GM21381 (cell line): ENCODE data around the gene SKOR1.

Experiments used
- ATAC-seq: cut with Tn5 transposase; IDR thresholded peaks from one replicate; pipeline ENCODE4 v1.9.1; 2021; ENCODE audit warnings: mild to moderate bottlenecking, moderate library complexity; ENCODE audit not compliant: unreplicated experiment

Gene SKOR1

GRCh38 chr15:67824976-67825880 lies at the start of gene SKOR1:
Gene SKOR1 (plus strand): TSS chr15:67825509. CDS start chr15:67825603, 94 bp downstream.
- ATAC-seq, result no peak

GRCh38 chr15:67775998-67776397 lies 49.3 kb upstream of the SKOR1 start:
- no peak for ATAC-seq

DNA sequence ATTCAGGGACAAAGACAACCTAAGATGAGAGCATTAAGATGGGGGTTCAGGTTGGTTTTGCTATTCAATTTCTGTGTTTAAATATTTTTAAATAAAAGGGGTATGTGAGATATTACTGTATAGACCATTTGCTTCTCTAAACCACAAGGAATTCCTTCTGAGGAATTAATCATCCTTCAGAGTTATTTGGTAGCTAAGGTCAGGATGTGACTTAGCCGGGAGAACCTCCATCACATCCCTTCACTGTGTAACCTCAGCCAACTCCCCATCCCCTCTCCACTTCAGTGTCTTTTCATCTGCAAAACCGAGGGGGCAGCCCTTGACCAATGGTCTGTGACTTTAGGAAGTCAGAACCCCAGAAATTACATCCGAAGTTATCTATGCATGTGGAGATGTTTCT lies 48.7 kb upstream of the SKOR1 start:
- ATAC-seq, result no peak

DNA sequence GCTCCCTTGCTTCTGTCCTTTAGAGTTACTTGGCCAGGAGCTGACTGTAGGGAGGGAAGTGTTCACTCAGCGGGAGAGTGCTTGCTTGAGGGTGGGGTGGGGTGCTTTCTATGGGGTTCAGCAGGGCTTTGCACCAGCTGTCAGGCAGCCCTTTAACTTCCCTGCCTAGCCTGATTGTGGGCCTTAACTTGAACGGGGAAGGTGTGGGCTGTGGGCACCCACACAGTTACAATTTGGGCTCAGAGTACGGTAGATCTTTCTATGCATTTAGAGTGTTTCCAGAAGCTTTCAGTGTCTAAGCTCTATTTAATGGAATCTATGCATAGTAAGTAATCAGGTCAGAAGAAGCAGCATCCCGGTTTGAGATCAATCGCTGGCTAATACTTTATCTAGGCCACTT lies 48.2 kb upstream of the SKOR1 start:
- no peak for ATAC-seq

DNA sequence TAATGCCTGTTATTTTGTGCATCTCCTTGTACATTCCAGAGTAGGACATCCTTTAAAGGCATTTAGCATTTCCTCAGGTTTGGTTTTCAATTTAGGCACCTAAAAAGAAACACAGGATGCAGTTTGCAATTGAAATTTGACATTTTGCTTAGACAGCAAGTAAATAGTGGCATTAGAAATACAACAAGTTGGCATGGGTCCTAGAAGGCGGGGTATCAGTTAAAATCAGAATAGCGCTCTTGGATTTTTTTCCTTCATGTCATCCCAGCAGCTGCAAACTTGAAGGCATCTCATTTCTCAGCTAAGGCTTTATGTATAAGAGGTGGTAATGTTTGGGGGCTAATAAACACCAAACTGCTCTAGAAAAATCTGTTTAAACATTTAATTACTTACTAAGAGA lies 47.5 kb upstream of the SKOR1 start:
- no peak for ATAC-seq

DNA sequence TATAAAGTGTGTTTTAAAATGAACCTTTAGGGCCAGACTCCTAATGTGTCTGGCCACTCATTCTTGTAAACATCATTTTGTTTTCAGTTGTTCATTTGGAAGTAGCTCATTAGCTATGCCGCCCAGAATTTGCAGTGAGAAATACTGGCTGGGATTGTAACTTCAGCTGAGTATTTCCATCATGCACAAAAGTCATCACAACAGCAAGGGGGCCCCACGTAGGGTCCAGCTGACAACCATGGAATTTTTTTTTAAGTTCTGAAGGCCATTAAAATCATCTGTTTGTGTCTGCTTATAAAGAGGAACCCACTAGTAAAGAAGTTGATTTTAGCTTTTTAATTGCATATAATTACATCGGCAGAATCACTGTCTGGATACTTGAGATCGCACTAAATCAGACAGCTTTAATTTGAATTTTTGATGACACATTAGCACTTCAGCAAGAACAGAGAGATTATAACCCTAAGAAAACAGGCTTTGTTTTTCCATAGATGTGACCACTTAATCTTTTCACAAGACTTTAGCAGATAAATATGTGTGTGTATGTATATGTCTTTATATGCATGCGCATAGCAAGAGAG lies 46.3 kb upstream of the SKOR1 start:
- ATAC-seq, result no peak

DNA sequence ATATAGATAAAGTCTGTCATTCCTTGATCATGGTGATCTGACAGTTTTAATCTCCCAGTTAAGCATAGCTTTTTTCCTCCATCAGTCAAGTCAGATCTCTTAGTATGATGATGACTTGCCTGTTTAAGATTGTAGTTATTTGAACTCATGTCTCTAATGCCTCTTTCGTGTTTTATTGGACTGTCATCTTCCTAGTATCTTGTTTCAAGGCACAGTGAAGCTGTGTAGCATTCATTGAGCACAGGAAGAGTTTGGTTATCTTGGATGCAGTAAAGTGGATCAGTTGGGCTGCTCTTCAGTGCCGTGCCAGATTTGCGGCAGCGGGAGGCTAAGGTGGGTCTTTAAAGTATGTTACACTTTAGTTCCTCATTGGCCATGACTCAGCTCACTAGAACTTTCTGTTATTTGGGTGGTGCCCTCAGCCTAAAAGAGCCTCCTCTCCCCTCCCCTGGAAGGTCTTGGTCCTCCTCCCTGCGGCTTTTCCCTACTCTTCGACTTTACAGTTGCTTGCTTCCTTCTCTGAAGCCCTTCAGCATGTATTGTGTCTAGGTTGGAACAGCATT lies 45.7 kb upstream of the SKOR1 start:
- no peak for ATAC-seq

GRCh38 chr15:67781061-67781460 lies 44.2 kb upstream of the SKOR1 start:
- no peak for ATAC-seq

DNA sequence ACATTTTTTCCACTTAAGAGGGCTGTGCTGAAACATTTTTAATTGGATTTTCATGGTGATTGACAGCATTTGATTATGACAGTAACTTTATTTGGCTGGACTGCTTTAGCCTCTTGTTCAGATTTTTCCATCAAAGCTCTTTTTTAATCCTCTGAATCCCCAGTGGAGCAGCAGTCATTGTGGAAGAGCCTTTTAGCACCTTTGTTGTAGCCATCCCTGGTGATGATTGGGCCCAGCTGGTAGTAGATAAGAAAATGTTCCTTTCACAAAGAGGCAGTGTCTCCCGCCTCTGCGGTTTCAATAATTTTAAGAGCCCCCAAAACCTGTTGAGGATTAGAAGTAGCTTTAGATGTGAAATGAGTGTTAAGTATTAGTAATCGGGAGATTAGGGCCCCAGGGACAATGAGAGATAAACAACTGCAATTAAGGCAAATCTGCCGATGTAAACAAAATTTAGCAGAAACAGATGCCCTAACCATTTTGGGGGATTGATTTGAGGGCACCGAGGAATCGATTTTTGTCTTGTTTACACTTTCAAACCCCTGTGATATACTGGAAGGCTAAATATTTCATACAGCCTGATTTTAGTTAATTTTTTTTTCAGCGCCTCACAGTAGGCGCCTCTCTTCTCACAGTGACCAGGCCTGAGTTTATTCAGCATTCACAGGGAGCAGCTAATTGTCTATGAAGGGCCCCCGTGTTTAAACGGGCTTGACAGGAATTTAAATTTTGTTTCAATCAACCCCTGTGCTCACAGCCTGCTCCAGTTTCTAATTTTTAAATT lies 43.2 kb upstream of the SKOR1 start:
- ATAC-seq, result no peak

DNA sequence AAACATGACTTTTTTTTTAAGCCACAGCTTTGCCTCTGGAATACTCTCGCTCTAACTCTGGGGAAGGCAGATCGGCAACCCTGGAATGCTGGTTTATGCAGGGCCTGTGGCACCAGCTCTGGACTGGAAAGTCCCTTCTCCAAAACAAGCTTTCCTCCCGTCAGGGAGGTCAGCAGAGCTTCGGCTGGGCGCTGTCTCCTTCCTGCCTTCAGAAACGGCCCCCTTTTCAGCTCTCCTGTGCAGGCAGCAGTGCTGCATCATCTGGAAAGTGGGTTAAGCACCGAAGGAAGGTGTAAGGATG lies 42.7 kb upstream of the SKOR1 start:
- no peak for ATAC-seq

- ATAC-seq, result peak; percentile 55
Observed at GRCh38 chr15:67783303-67783702, 42.0 kb upstream of the SKOR1 start.

GRCh38 chr15:67784090-67784781 lies 41.1 kb upstream of the SKOR1 start:
- ATAC-seq, result peak; percentile 82

DNA sequence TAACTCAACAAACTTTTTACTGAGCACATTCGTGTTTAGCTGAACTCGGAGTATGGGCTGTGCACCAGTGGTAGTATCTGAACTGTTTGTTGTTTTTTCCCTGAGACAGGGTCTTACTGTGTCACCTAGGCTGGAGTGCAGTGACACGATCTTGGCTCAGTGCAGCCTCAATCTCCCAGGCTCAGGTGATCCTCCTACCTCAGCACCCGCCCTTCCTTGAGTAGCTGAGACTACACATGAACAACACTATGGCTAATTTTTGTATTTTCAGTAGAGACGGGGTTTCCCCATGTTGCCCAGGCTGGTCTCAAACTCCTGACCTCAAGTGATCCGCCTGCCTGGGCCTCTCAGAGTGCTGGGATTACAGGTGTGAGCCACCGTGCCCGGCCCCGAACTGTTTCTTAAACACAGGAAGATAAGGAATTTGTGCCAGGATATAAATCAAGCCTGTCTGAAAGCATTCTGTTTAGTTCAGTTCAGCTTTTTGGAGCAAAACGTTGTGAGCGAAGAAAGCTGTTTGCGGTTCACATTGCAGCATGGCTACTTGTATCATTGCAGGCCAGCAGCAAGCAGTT lies 40.4 kb upstream of the SKOR1 start:
- ATAC-seq, result peak; percentile 8

DNA sequence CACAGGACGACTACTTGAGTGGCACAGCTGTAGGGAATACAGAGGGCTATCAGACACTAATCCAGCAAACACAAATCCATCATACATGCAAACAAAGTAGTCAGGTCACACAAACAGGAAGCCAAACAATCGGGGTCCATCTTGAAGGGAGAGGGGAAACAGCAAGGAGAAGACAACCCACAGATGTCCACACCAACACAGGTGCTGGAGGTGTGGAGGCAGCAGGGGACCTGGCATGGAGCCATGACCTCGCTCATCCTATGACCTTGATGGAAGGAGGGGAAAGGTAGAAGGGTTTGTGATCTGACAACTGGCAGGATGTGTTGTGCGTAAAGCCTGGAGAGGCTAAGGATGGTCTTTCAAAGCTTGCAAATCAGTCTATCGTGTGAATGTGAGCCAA lies 39.9 kb upstream of the SKOR1 start:
- ATAC-seq, result no peak

- ATAC-seq, result no peak
Observed at GRCh38 chr15:67786646-67787045, 38.7 kb upstream of the SKOR1 start.

DNA sequence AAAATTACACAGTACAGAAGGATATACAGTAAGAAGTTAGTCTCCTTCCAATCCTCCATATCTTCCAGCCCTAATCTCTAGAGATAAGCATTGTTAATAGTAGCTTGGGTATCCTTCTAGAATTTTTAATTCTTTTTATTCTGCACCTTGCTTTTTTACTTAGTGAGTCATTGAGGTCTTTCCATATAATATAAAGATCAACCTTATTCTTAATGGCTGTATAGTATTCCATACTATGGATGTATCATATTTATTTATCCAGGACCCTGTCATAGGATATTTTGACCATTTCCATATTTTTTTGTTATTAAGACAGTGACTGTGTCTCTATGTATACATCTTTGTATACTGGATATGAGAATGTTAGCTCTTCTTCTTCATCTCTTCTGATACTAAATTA lies 36.3 kb upstream of the SKOR1 start:
- no peak for ATAC-seq

DNA sequence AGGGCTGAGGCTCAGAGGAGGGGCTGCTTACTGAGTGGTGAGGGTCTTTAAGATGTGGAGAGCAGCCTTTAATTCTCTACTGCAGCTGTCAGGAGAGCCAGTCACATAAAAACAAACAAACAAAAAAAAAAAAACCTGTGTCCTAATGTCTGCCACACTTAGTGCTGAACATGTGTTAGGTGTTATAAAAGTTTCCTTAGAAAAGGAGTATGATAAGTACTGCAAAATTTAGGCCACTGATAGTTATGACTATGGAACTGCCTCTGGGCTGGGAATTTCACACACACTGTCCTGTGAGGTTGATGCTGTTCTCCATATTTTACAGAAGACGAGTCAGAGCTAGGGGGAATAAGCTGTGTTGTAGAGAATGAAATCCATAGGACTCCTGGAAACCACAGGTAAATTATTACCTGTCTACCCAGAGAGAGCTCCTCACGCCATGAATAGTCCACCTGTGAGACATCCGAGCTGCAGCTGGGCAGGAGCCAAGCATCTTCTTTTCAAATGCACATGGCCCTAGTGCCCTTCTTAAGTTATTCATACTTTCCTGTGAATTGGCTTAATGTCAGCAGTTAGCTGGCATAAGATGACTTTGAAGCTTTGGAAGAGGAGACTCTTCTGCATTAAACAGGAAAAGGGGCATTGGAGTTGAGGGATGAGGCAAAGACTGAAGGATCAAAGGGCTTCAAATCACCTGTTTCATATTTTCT lies 34.5 kb upstream of the SKOR1 start:
- no peak for ATAC-seq

DNA sequence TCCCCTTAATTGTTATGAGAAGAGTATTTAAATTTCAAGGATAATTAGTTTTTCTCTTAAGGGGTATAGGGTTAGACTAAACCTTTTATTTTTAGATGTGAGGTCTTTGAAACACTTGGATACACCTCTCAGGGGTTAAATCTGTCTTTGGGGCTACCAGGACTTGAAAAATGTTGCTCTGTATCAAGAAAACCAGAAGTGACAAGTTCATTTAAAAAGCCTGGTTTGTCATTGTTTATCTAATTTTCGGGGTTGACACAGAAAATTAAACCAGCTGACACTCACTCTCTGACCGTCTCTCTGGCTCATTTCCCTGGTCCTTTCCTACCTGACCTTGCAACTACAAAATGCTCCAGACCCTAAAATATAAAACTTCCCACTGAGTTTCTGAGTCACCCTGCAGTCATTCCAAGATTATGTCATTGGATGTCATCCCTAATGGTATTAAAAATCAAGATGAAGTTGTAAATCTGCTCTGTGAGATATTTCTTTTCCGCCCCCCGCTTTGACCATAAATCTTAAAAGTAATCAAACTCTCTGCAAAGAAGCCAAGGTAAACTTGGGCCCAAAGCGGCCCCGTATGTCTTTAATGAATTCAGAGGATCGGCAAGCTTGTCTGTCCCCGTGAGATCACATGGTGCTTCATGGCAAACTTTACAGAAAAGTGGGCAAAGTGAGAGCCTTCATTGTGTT lies 32.9 kb upstream of the SKOR1 start:
- no peak for ATAC-seq

- ATAC-seq, result no peak
Observed at GRCh38 chr15:67794832-67795574, 30.3 kb upstream of the SKOR1 start.
